Measurements from ENCODE around the gene KCNMA1. TPM values are rescaled to one million over a fixed set of nuclear protein-coding genes. Genes with fewer than 3 reads are reported as not detected.

KCNMA1 gene
- total RNA-seq, 1 experiment from 2014 or later, result 20.7 TPM

DNA sequence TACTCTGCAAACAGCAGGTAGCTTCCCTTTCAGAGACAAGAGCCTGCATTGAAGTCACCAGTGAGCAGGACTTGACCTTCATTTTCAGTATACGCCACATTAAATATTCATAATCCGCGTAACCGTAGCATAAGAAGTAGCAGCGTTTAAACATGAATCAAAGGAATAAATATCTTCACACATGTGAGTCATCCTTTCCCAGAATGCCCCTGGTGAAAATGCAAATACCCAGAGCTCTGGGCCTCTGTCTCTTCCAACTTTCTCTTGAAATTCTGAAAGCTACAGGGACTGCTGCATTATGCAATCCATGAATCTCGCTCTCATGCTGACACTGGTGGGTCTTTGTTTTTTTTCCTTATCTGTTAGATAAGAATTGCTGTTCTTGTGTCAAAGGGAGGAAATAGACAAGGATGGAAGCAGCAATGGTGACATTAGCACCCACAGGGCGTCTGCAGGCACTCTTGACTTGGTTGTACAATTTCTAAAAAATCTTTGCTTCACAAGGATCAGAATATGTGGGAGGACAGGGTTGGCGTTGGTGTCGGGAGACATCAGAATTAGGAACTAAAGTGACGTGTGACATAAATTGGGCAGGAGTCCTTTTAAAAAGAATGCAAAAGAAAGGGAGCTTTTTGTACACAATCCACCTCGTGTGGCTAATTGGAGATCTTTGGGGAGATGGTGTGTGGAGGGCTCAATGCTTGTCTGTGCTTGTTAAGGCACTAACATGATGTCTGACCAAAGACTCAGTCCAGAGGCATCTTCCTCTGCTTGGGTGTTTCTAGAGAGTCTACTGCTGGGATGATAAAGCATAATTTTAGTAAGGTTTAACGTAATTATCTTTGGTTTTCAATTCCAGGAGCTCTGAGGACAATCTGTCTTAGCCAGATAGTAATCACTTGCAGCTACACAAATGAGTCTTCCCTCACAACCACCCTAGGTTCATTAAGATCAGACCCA, 390.3 kb downstream of the KCNMA1 start:
- no TSS peak for BruUV-seq (replicated peaks)
- H3K27me3 ChIP-seq (replicated peaks; ENCODE audit: control insufficient read depth, insufficient read depth, low read length), result no peaks in the 10 kb centered on the region
- intact Hi-C loops (cut with micrococcal nuclease; ENCODE audit: unreplicated experiment), result loop anchor here (1.0 kb wide), 4 partner anchors 41 to 184 kb away; no protein-coding TSS in a partner anchor
- POLR2A ChIA-PET, result interaction anchor here (1.0 kb wide), 1 partner anchor 158 kb away, joined by 3 read pairs; no protein-coding TSS in a partner anchor
- H3K4me3 ChIP-seq (ENCODE audit: low read depth, low read length), result no peak overlapping the region
- H3K36me3 ChIP-seq (ENCODE audit: control insufficient read depth, insufficient read depth, low read length), result no peaks in the 10 kb centered on the region
- H3K9me3 Mint-ChIP-seq (ENCODE audit: unreplicated experiment), result no peaks in the 10 kb centered on the region
- CTCF ChIA-PET, result interaction anchor here (0.8 to 2.3 kb wide), 12 partner anchors 9 to 464 kb away, joined by 3 to 13 read pairs (median 4); no protein-coding TSS in a partner anchor
- H3K4me1 ChIP-seq, result peaks cover 54% of the 10 kb centered on the region
- DNase-seq, result peak; percentile 78 to 83
- peak overlapping the region; percentile 50 for H3K4me3 Mint-ChIP-seq (ENCODE audit: unreplicated experiment)
- H3K27ac Mint-ChIP-seq (ENCODE audit: unreplicated experiment), result peak overlapping the region; percentile 43
- H3K27me3 Mint-ChIP-seq (ENCODE audit: insufficient read depth, unreplicated experiment), result no peaks in the 10 kb centered on the region
- H3K9me3 ChIP-seq, result no peaks in the 10 kb centered on the region
- H3K4me1 Mint-ChIP-seq (ENCODE audit: low read depth, unreplicated experiment), result peaks cover 47% of the 10 kb centered on the region
- TF ChIP-seq, protein P1, sequence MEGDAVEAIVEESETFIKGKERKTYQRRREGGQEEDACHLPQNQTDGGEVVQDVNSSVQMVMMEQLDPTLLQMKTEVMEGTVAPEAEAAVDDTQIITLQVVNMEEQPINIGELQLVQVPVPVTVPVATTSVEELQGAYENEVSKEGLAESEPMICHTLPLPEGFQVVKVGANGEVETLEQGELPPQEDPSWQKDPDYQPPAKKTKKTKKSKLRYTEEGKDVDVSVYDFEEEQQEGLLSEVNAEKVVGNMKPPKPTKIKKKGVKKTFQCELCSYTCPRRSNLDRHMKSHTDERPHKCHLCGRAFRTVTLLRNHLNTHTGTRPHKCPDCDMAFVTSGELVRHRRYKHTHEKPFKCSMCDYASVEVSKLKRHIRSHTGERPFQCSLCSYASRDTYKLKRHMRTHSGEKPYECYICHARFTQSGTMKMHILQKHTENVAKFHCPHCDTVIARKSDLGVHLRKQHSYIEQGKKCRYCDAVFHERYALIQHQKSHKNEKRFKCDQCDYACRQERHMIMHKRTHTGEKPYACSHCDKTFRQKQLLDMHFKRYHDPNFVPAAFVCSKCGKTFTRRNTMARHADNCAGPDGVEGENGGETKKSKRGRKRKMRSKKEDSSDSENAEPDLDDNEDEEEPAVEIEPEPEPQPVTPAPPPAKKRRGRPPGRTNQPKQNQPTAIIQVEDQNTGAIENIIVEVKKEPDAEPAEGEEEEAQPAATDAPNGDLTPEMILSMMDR (IDR thresholded peaks at IDR 0.05; ENCODE audit: insufficient read depth in 1 of 2, low read depth in 1 of 2, low read length in 1 of 2, severe bottlenecking in 1 of 2, unreplicated experiment in 1 of 2), result no peak
- peaks cover 4% of the 10 kb centered on the region for H3K36me3 Mint-ChIP-seq (ENCODE audit: insufficient read depth, unreplicated experiment)

DNA sequence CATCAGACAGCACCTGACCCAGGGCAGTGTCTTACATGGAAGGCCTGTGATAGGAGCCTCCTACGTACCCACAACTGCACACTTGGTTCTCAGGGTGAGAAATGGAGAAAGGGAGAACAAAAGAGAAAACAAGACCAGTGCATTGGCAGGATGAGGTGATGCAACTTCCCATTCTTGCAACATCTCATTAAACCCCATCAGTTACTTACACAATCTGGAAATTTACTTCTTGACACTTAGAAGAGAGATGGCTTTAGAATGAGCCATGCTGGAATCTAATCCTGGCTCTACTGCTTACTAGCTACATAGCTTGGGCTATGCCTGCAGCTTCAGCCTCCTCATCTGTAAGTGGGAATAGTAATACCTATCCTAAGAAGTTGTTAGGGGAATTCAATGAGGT, 391.7 kb downstream of the KCNMA1 start:
- H3K27me3 Mint-ChIP-seq (ENCODE audit: insufficient read depth, unreplicated experiment), result no peaks in the 10 kb centered on the region
- Histone ChIP-seq H3K4me1 (peaks cover 41% of the 10 kb centered on the region), H3K4me3 (ENCODE audit: low read depth, low read length) (no peak overlapping the region), H3K27me3 (replicated peaks; ENCODE audit: control insufficient read depth, insufficient read depth, low read length) (no peaks in the 10 kb centered on the region), H3K9me3 (no peaks in the 10 kb centered on the region), H3K36me3 (ENCODE audit: control insufficient read depth, insufficient read depth, low read length) (no peaks in the 10 kb centered on the region)
- TF ChIP-seq, protein P1 (IDR thresholded peaks at IDR 0.05; ENCODE audit: insufficient read depth in 1 of 2, low read depth in 1 of 2, low read length in 1 of 2, severe bottlenecking in 1 of 2, unreplicated experiment in 1 of 2), result no peak
- CTCF ChIA-PET, result interaction anchor here (0.6 kb wide), 1 partner anchor 72 kb away, joined by 3 read pairs; no protein-coding TSS in a partner anchor
- DNase-seq, result no peak
- no peak overlapping the region for H3K4me3 Mint-ChIP-seq (ENCODE audit: unreplicated experiment)
- intact Hi-C loops (cut with micrococcal nuclease; ENCODE audit: unreplicated experiment), result no loop called here
- H3K36me3 Mint-ChIP-seq (ENCODE audit: insufficient read depth, unreplicated experiment), result no peaks in the 10 kb centered on the region
- POLR2A ChIA-PET, result no interaction called here
- no TSS peak for BruUV-seq (replicated peaks)
- H3K9me3 Mint-ChIP-seq (ENCODE audit: unreplicated experiment), result no peaks in the 10 kb centered on the region
- H3K4me1 Mint-ChIP-seq (ENCODE audit: low read depth, unreplicated experiment), result peaks cover 34% of the 10 kb centered on the region
- peak overlapping the region; percentile 66 for H3K27ac Mint-ChIP-seq (ENCODE audit: unreplicated experiment)

DNA sequence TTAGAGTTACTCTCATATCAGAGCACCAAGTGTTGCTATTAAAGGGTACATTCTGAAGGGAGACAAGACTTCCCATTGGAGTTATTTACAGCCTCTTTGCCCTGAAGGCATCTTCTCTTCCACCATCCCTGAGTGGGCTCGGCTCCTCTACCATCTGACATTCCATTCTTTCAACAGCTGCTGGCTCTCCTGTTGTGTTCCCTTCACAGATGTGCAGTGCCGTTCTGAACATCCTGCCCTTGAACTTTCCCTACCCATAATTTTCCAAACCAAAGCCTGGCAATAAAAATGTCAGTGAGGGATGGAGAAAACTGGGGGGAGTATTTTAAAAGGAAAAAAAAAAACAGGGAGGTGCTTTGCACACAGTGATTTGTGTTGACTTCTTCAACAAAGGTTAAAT, 392.9 kb downstream of the KCNMA1 start:
- no peaks in the 10 kb centered on the region for H3K9me3 ChIP-seq
- DNase-seq, result no peak
- CTCF ChIA-PET, result interaction anchor here (0.5 to 0.7 kb wide), 2 partner anchors 419 to 1827 kb away, joined by 3 to 4 read pairs; no protein-coding TSS in a partner anchor
- TF ChIP-seq, protein P1 (IDR thresholded peaks at IDR 0.05; ENCODE audit: insufficient read depth in 1 of 2, low read depth in 1 of 2, low read length in 1 of 2, severe bottlenecking in 1 of 2, unreplicated experiment in 1 of 2), result no peak
- no peak overlapping the region for H3K4me3 Mint-ChIP-seq (ENCODE audit: unreplicated experiment)
- H3K4me1 Mint-ChIP-seq (ENCODE audit: low read depth, unreplicated experiment), result peaks cover 30% of the 10 kb centered on the region
- H3K9me3 Mint-ChIP-seq (ENCODE audit: unreplicated experiment), result no peaks in the 10 kb centered on the region
- H3K27ac Mint-ChIP-seq (ENCODE audit: unreplicated experiment), result no peak overlapping the region
- peaks cover 38% of the 10 kb centered on the region for H3K4me1 ChIP-seq
- no peaks in the 10 kb centered on the region for H3K36me3 Mint-ChIP-seq (ENCODE audit: insufficient read depth, unreplicated experiment)
- no peaks in the 10 kb centered on the region for H3K36me3 ChIP-seq (ENCODE audit: control insufficient read depth, insufficient read depth, low read length)
- no TSS peak for BruUV-seq (replicated peaks)
- intact Hi-C loops (cut with micrococcal nuclease; ENCODE audit: unreplicated experiment), result no loop called here
- no peaks in the 10 kb centered on the region for H3K27me3 Mint-ChIP-seq (ENCODE audit: insufficient read depth, unreplicated experiment)
- H3K27me3 ChIP-seq (replicated peaks; ENCODE audit: control insufficient read depth, insufficient read depth, low read length), result no peaks in the 10 kb centered on the region
- POLR2A ChIA-PET, result no interaction called here
- H3K4me3 ChIP-seq (ENCODE audit: low read depth, low read length), result no peak overlapping the region
